H9 (cell line): ENCODE results near the gene SIGLEC8. TPM values are rescaled to one million over a fixed set of nuclear protein-coding genes. Genes with fewer than 3 reads are reported as not detected.

Source experiments
- DNase-seq: peaks from one replicate; pipeline ENCODE4 v3.0.0-alpha.2; 2017
- H2AFZ ChIP-seq: one replicate; pipeline ENCODE4 v1.6.1; 2013; ENCODE audit warnings: mild to moderate bottlenecking, low read length, control low read depth, moderate library complexity
- H2AK5ac ChIP-seq: 2 replicates; pipeline ENCODE4 v1.6.1; 2013; ENCODE audit warnings: low read length, control low read depth, mixed read lengths; ENCODE audit not compliant: insufficient read length
- H2BK120ac ChIP-seq: one replicate; pipeline ENCODE4 v1.6.1; 2013; ENCODE audit warnings: low read depth, mild to moderate bottlenecking, low read length, control low read depth, inconsistent platforms; ENCODE audit not compliant: poor library complexity, severe bottlenecking
- H2BK12ac ChIP-seq: 2 replicates; pipeline ENCODE4 v1.6.1; 2013; ENCODE audit warnings: low read length, control low read depth, mixed read lengths, low read depth; ENCODE audit not compliant: insufficient read length
- H2BK15ac ChIP-seq: 2 replicates; pipeline ENCODE4 v1.6.1; 2013; ENCODE audit warnings: low read depth, low read length, control low read depth
- H2BK20ac ChIP-seq: one replicate; pipeline ENCODE4 v1.6.1; 2013; ENCODE audit warnings: low read depth, mild to moderate bottlenecking, low read length, control low read depth, inconsistent platforms; ENCODE audit not compliant: poor library complexity, severe bottlenecking
- H2BK5ac ChIP-seq: 2 replicates; pipeline ENCODE4 v1.6.1; 2013; ENCODE audit warnings: low read length, control low read depth, mixed read lengths; ENCODE audit not compliant: insufficient read length
- H3K14ac ChIP-seq: 2 replicates; pipeline ENCODE4 v1.6.1; 2013; ENCODE audit warnings: low read length, control low read depth; ENCODE audit not compliant: insufficient read depth
- H3K18ac ChIP-seq: 2 replicates; pipeline ENCODE4 v1.6.1; 2013; ENCODE audit warnings: low read depth, mild to moderate bottlenecking, mixed read lengths, low read length, control low read depth; ENCODE audit not compliant: insufficient read length
- H3K23ac ChIP-seq: 2 replicates; pipeline ENCODE4 v1.6.1; 2013; ENCODE audit warnings: low read length, control low read depth, mixed read lengths, low read depth; ENCODE audit not compliant: insufficient read length
- H3K23me2 ChIP-seq: 2 replicates; pipeline ENCODE4 v1.6.1; 2013; ENCODE audit warnings: low read depth, mild to moderate bottlenecking, mixed read lengths, low read length, control low read depth; ENCODE audit not compliant: insufficient read length, poor library complexity, severe bottlenecking
- H3K27ac ChIP-seq: 2 replicates; pipeline ENCODE4 v1.5.1; 2013; ENCODE audit warnings: low read length, control low read depth, mixed read lengths, low read depth; ENCODE audit not compliant: insufficient read length
- H3K27me3 ChIP-seq: 2 replicates; pipeline ENCODE4 v1.6.1; 2013; ENCODE audit warnings: low read length, control low read depth, inconsistent platforms; ENCODE audit not compliant: insufficient read depth
- H3K4ac ChIP-seq: 2 replicates; pipeline ENCODE4 v1.6.1; 2013; ENCODE audit warnings: low read depth, mild to moderate bottlenecking, control low read depth, inconsistent platforms, low read length, moderate library complexity
- H3K4me1 ChIP-seq: 2 replicates; pipeline ENCODE4 v1.6.1; 2013; ENCODE audit warnings: low read length, control low read depth, inconsistent platforms; ENCODE audit not compliant: insufficient read depth
- H3K4me2 ChIP-seq: 2 replicates; pipeline ENCODE4 v1.6.1; 2013; ENCODE audit warnings: low read length, control low read depth, mixed read lengths; ENCODE audit not compliant: insufficient read length, insufficient read depth
- H3K56ac ChIP-seq: 2 replicates; pipeline ENCODE4 v1.6.1; 2013; ENCODE audit warnings: low read depth, mild to moderate bottlenecking, mixed read lengths, low read length, control low read depth; ENCODE audit not compliant: insufficient read length
- H3K79me1 ChIP-seq: 2 replicates; pipeline ENCODE4 v1.6.1; 2013; ENCODE audit warnings: low read depth, mild to moderate bottlenecking, moderate library complexity, low read length, control low read depth, inconsistent platforms; ENCODE audit not compliant: insufficient read depth, poor library complexity, severe bottlenecking
- H3K79me2 ChIP-seq: 2 replicates; pipeline ENCODE4 v1.6.1; 2013; ENCODE audit warnings: low read length, control low read depth, inconsistent platforms; ENCODE audit not compliant: insufficient read depth
- H3K9ac ChIP-seq: 2 replicates; pipeline ENCODE4 v1.6.1; 2013; ENCODE audit warnings: low read length, control low read depth, mixed read lengths; ENCODE audit not compliant: insufficient read length; ENCODE audit errors: extremely low read depth
- H3K9me3 ChIP-seq: one replicate; pipeline ENCODE4 v1.6.1; 2013; ENCODE audit warnings: low read depth, low read length, inconsistent platforms; ENCODE audit not compliant: control insufficient read depth
- H3T11ph ChIP-seq: one replicate; pipeline ENCODE4 v1.6.1; 2013; ENCODE audit warnings: mild to moderate bottlenecking, low read length, control low read depth, inconsistent platforms
- H4K20me1 ChIP-seq: one replicate; pipeline ENCODE4 v1.6.1; 2013; ENCODE audit not compliant: control insufficient read depth, insufficient read length, insufficient read depth
- H4K5ac ChIP-seq: 2 replicates; pipeline ENCODE4 v1.6.1; 2013; ENCODE audit warnings: low read depth, mild to moderate bottlenecking, mixed read lengths, low read length, control low read depth; ENCODE audit not compliant: insufficient read length
- H4K8ac ChIP-seq: replicated peaks from 2 replicates; pipeline ENCODE4 v1.6.1; 2013; ENCODE audit warnings: low read length, control low read depth, mixed read lengths, low read depth; ENCODE audit not compliant: insufficient read length
- H4K91ac ChIP-seq: 2 replicates; pipeline ENCODE4 v1.6.1; 2013; ENCODE audit warnings: low read depth, mild to moderate bottlenecking, moderate library complexity, mixed read lengths, low read length, control low read depth; ENCODE audit not compliant: insufficient read length
- H3K27ac Mint-ChIP-seq, 3 experiments: 2 replicates in 2 of 3; 3 replicates in 1 of 3; pipeline ENCODE4 v1.8.0; 2020 to 2021; ENCODE audit warnings: mixed read lengths in 3 of 3, mild to moderate bottlenecking in 1 of 3, moderate library complexity in 1 of 3
- H3K27me3 Mint-ChIP-seq: 2 replicates; pipeline ENCODE4 v1.8.0; 2021; ENCODE audit warnings: low read depth, mild to moderate bottlenecking, moderate library complexity, mixed read lengths
- H3K36me3 Mint-ChIP-seq, 3 experiments: 2 replicates in 2 of 3; 3 replicates in 1 of 3; pipeline ENCODE4 v1.8.0; 2020 to 2021; ENCODE audit warnings: low read depth in 3 of 3, mixed read lengths in 3 of 3; ENCODE audit not compliant: insufficient read depth in 1 of 3
- H3K4me1 Mint-ChIP-seq, 2 experiments: 2 replicates each; pipeline ENCODE4 v1.8.0; 2020; ENCODE audit warnings: mixed read lengths in 2 of 2
- H3K4me3 Mint-ChIP-seq, 2 experiments: 2 replicates in 1 of 2; 3 replicates in 1 of 2; pipeline ENCODE4 v1.8.0; 2020 to 2021; ENCODE audit warnings: mild to moderate bottlenecking in 2 of 2, mixed read lengths in 2 of 2, moderate library complexity in 1 of 2
- H3K9me3 Mint-ChIP-seq, 2 experiments: 2 replicates in 1 of 2; 3 replicates in 1 of 2; pipeline ENCODE4 v1.8.0; 2020; ENCODE audit warnings: mild to moderate bottlenecking in 2 of 2, mixed read lengths in 2 of 2, moderate library complexity in 1 of 2
- WGBS: extraction: QIAGEN DNeasy Blood & Tissue Kit; methylation state at CpG from one replicate; pipeline ENCODE4 v1.1.7; 2013; ENCODE audit warnings: missing lambda C conversion rate, low lambda C conversion rate, mixed read lengths; ENCODE audit not compliant: insufficient read length; ENCODE audit errors: extremely low coverage; 5-methylcytosine and 5-hydroxymethylcytosine counted together
- total RNA-seq: library from RNA; stranded (reverse); gene quantifications from 2 replicates; pipeline ENCODE4 v1.2.1, GENCODE V29; 2021
- TF ChIP-seq, protein P1 (sequence below): fragments of 200-600 bp; sonication (generic); conservative IDR thresholded peaks from 3 replicates; pipeline ENCODE4 v1.8.0; 2021; ENCODE audit warnings: antibody characterized with exemption, mild to moderate bottlenecking

The SIGLEC8 gene
- total RNA-seq, 1 experiment from 2014 or later = not detected

DNA sequence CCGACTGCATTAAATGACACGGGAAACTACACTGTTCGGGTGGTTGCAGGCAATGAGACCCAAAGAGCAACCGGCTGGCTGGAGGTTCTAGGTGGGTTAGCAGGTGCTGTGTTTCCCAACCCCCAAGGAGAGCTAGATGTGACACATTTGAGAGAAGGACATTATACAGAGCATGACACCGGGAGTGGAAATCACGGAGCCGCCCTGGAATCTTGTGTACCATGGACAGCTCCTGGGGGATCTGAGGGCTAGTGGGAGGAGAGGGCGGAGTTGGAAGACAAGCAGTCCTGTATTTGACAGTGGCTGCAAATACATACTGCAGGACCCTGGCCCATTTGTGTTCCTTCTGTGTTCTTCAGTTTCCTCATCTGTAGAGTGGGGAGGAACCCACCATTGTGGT, 22.3 kb upstream of the SIGLEC8 start:
- H3K36me3 Mint-ChIP-seq = peaks cover 0 to 4% (median 0%) of the 10 kb centered on the region in 3 experiments; a peak in 2 of 7 replicates
- Histone ChIP-seq H3K4ac (no peak overlapping the region), H3K23me2 (no peaks in the 10 kb centered on the region), H4K5ac (no peak overlapping the region), H2BK20ac (no peak overlapping the region), H4K20me1 (no peaks in the 10 kb centered on the region), H3K4me2 (no peak overlapping the region), H3K79me1 (no peaks in the 10 kb centered on the region), H3K27me3 (no peaks in the 10 kb centered on the region), H3K79me2 (no peaks in the 10 kb centered on the region), H4K91ac (no peak overlapping the region), H3K56ac (no peak overlapping the region), H3K9ac (no peak overlapping the region), H3K14ac (no peak overlapping the region), H3K23ac (no peak overlapping the region), H2BK15ac (no peak overlapping the region), H3T11ph (no peak overlapping the region), H3K18ac (no peak overlapping the region), H2BK12ac (no peak overlapping the region), H2AFZ (no peak overlapping the region), H2BK5ac (no peak overlapping the region), H2AK5ac (no peak overlapping the region), H3K9me3 (no peaks in the 10 kb centered on the region), H3K4me1 (no peaks in the 10 kb centered on the region), H2BK120ac (no peak overlapping the region), H4K8ac (no peak overlapping the region), H3K27ac (no peak overlapping the region)
- H3K4me3 Mint-ChIP-seq = no peak overlapping the region; a peak in 1 of 5 replicates
- peak; percentile 38 for DNase-seq
- TF ChIP-seq, protein P1, sequence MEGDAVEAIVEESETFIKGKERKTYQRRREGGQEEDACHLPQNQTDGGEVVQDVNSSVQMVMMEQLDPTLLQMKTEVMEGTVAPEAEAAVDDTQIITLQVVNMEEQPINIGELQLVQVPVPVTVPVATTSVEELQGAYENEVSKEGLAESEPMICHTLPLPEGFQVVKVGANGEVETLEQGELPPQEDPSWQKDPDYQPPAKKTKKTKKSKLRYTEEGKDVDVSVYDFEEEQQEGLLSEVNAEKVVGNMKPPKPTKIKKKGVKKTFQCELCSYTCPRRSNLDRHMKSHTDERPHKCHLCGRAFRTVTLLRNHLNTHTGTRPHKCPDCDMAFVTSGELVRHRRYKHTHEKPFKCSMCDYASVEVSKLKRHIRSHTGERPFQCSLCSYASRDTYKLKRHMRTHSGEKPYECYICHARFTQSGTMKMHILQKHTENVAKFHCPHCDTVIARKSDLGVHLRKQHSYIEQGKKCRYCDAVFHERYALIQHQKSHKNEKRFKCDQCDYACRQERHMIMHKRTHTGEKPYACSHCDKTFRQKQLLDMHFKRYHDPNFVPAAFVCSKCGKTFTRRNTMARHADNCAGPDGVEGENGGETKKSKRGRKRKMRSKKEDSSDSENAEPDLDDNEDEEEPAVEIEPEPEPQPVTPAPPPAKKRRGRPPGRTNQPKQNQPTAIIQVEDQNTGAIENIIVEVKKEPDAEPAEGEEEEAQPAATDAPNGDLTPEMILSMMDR = no peak
- H3K9me3 Mint-ChIP-seq = peaks cover 32 to 96% of the 10 kb centered on the region in 2 experiments
- no peaks in the 10 kb centered on the region for H3K4me1 Mint-ChIP-seq
- no CpG with 5 or more reads among the region's 8 CpGs for WGBS
- peaks cover 45% of the 10 kb centered on the region for H3K27me3 Mint-ChIP-seq
- H3K27ac Mint-ChIP-seq = no peak overlapping the region
